Measurements from ENCODE around the gene LRP6.

- TF ChIP-seq, protein P1, sequence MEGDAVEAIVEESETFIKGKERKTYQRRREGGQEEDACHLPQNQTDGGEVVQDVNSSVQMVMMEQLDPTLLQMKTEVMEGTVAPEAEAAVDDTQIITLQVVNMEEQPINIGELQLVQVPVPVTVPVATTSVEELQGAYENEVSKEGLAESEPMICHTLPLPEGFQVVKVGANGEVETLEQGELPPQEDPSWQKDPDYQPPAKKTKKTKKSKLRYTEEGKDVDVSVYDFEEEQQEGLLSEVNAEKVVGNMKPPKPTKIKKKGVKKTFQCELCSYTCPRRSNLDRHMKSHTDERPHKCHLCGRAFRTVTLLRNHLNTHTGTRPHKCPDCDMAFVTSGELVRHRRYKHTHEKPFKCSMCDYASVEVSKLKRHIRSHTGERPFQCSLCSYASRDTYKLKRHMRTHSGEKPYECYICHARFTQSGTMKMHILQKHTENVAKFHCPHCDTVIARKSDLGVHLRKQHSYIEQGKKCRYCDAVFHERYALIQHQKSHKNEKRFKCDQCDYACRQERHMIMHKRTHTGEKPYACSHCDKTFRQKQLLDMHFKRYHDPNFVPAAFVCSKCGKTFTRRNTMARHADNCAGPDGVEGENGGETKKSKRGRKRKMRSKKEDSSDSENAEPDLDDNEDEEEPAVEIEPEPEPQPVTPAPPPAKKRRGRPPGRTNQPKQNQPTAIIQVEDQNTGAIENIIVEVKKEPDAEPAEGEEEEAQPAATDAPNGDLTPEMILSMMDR (IDR thresholded peaks at IDR 0.05) = no peak
- TF ChIP-seq POLR2A (IDR thresholded peaks at IDR 0.05) = no peak
Observed at GRCh38 chr12:12121061-12121460, 145.8 kb downstream of the LRP6 start.
